HepG2 (cell line): ENCODE results near the gene ZFYVE27. TPM values are rescaled to one million over a fixed set of nuclear protein-coding genes. Genes with fewer than 3 reads are reported as not detected.

Source experiments
- BHLHE40 ChIP-seq: IDR thresholded peaks from 2 replicates; pipeline ENCODE4 v1.6.1; 2011; ENCODE audit warnings: low read length, improper control_type of control experiment
- KDM5A ChIP-seq: fragments of 200-600 bp; sonication (generic); IDR thresholded peaks from 2 replicates; pipeline ENCODE4 v1.7.0; 2018; ENCODE audit warnings: antibody characterized with exemption, mild to moderate bottlenecking, low read length, borderline replicate concordance
- LBX2 ChIP-seq: sonication (generic); formaldehyde crosslinking; IDR thresholded peaks from 2 replicates; pipeline ENCODE4 v1.5.0; 2020; ENCODE audit warnings: missing genetic modification reagents, mild to moderate bottlenecking, borderline replicate concordance
- MLLT10 ChIP-seq: sonication (generic); formaldehyde crosslinking; IDR thresholded peaks from 2 replicates; pipeline ENCODE4 v1.4.0; 2020; ENCODE audit warnings: missing genetic modification reagents
- NCOR1 ChIP-seq: fragments of 200-600 bp; sonication (generic); IDR thresholded peaks from 2 replicates; pipeline ENCODE4 v1.7.0; 2017; ENCODE audit warnings: antibody characterized with exemption, low read length, borderline replicate concordance
- PAX8 ChIP-seq: sonication (generic); formaldehyde crosslinking; IDR thresholded peaks from 2 replicates; pipeline ENCODE4 v1.8.0; 2022; ENCODE audit warnings: mild to moderate bottlenecking, missing genetic modification reagents, borderline replicate concordance
- PCBP2 ChIP-seq: fragments of 200-400 bp; formaldehyde crosslinking; optimal IDR thresholded peaks from 2 replicates; pipeline ENCODE3; 2018; ENCODE audit warnings: low read length, low read depth; ENCODE audit not compliant: poor library complexity, severe bottlenecking
- PRDM15 ChIP-seq: sonication (generic); formaldehyde crosslinking; IDR thresholded peaks from 2 replicates; pipeline ENCODE4 v1.4.0; 2020; ENCODE audit warnings: missing genetic modification reagents
- RXRA ChIP-seq: sonication (generic); formaldehyde crosslinking; IDR thresholded peaks from 2 replicates; pipeline ENCODE4 v1.5.1; 2020; ENCODE audit warnings: missing genetic modification reagents
- SIN3A ChIP-seq: IDR thresholded peaks from 2 replicates; pipeline ENCODE4 v1.6.1; 2011; ENCODE audit warnings: low read depth, mild to moderate bottlenecking, control low read depth, low read length, borderline replicate concordance
- SMYD3 ChIP-seq: sonication (generic); formaldehyde crosslinking; IDR thresholded peaks from 2 replicates; pipeline ENCODE4 v1.8.1; 2023; ENCODE audit warnings: mild to moderate bottlenecking, missing genetic modification reagents
- SRF ChIP-seq: IDR thresholded peaks from 2 replicates; pipeline ENCODE4 v1.6.1; 2011; ENCODE audit warnings: mild to moderate bottlenecking, low read depth, low read length, moderate library complexity
- STAT6 ChIP-seq: sonication (generic); formaldehyde crosslinking; IDR thresholded peaks from 2 replicates; pipeline ENCODE4 v1.4.0; 2020; ENCODE audit warnings: missing genetic modification reagents, mild to moderate bottlenecking, borderline replicate concordance
- TARDBP ChIP-seq: sonication (generic); formaldehyde crosslinking; IDR thresholded peaks from 2 replicates; pipeline ENCODE4 v1.8.0; 2022; ENCODE audit warnings: mild to moderate bottlenecking, missing genetic modification reagents
- TRIM24 ChIP-seq: sonication (generic); formaldehyde crosslinking; IDR thresholded peaks from 2 replicates; pipeline ENCODE4 v1.8.0; 2022; ENCODE audit warnings: mild to moderate bottlenecking, missing genetic modification reagents
- ZNF235 ChIP-seq: sonication (generic); formaldehyde crosslinking; IDR thresholded peaks from 2 replicates; pipeline ENCODE4 v1.8.1; 2023; ENCODE audit warnings: mild to moderate bottlenecking, missing genetic modification reagents, borderline replicate concordance
- ZNF280D ChIP-seq: sonication (generic); formaldehyde crosslinking; IDR thresholded peaks from 2 replicates; pipeline ENCODE4 v1.5.1; 2020; ENCODE audit warnings: mild to moderate bottlenecking, missing genetic modification reagents
- ZNF3 ChIP-seq: IDR thresholded peaks from 2 replicates; pipeline ENCODE4 v1.7.0; 2017; ENCODE audit warnings: inconsistent platforms
- ZNF335 ChIP-seq: sonication (generic); formaldehyde crosslinking; IDR thresholded peaks from 2 replicates; pipeline ENCODE4 v1.4.0; 2020; ENCODE audit warnings: missing genetic modification reagents
- polyA plus RNA-seq, 8 experiments: library from polyadenylated mRNA; depleted of rRNA in 3 of 8; stranded (reverse) in 7 of 8; unstranded in 1 of 8; fragments of >200 nt; fragmentation: Illumina TruSeq in 4 of 8; extraction: Trizol in 4 of 8; gene quantifications; 2 replicates each; pipeline versions ENCODE4 v1.2.1 to v1.2.3, GENCODE V29; 2011 to 2016; ENCODE audit warnings: low read depth in 4 of 8, missing spikeins in 1 of 8, mixed read lengths in 1 of 8; ENCODE audit not compliant: insufficient read depth in 1 of 8
- total RNA-seq, 5 experiments: library from RNA; depleted of rRNA; stranded (reverse); fragments of >200 nt; fragmentation: Illumina TruSeq; extraction: Trizol; gene quantifications; 2 replicates each; pipeline ENCODE4 v1.2.3, GENCODE V29; 2016; ENCODE audit warnings: low read depth in 1 of 5

Gene ZFYVE27
- total and polyA plus RNA-seq, 2 of the 13 experiments (the other 11 are each of a cell fraction or from before 2014, with no cell fraction given): 19.7 to 20.5 TPM

- TF ChIP-seq PRDM15 (no peak), LBX2 (CRISPR knock-in tag) (no peak), KDM5A (no peak), ZNF235 (CRISPR knock-in tag) (0 out of 2 replicates have a peak, but pooled peaks have one; percentile 38), ZNF3 (CRISPR knock-in tag) (no peak), NCOR1 (peak; percentile 81), SIN3A (no peak), PCBP2 (no peak), SRF (no peak), RXRA (peak; percentile 97), PAX8 (no peak), ZNF335 (CRISPR knock-in tag) (no peak; the same call in 1 of the 2 replicates), ZNF280D (0 out of 2 replicates have a peak, but pooled peaks have one; percentile 43), TARDBP (CRISPR knock-in tag) (peak; percentile 61; the same call in 1 of the 2 replicates), STAT6 (CRISPR knock-in tag) (0 out of 2 replicates have a peak, but pooled peaks have one; percentile 60), SMYD3 (CRISPR knock-in tag) (no peak), BHLHE40 (no peak; the same call in 1 of the 2 replicates), TRIM24 (CRISPR knock-in tag) (no peak), MLLT10 (CRISPR knock-in tag) (no peak)
Measured at GRCh38 chr10:97707134-97707861, 29.6 kb upstream of the ZFYVE27 start (continued).
